GM21360 (cell line): ENCODE results near the gene SLC17A7.
A peak's percentile ranks its signal among the peaks of the same experiment; 100 is the strongest.
"Not testable (repeated sequence)": the region's sequence is repeated elsewhere in the genome, so short reads cannot be mapped to it uniquely, and the experiment has no call there.

Source experiments
- ATAC-seq: cut with Tn5 transposase; IDR thresholded peaks from one replicate; pipeline ENCODE4 v1.9.1; 2021; ENCODE audit warnings: mild to moderate bottlenecking, moderate library complexity; ENCODE audit not compliant: unreplicated experiment

The SLC17A7 gene

GRCh38 chr19:49470615-49470978 is 29.3 kb upstream of the SLC17A7 start:
- ATAC-seq: no peak

- no peak for ATAC-seq
These were observed 28.7 kb upstream of the SLC17A7 start for GRCh38 chr19:49469828-49470614.

- peak; percentile 38 for ATAC-seq
These were observed 27.6 kb upstream of the SLC17A7 start for GRCh38 chr19:49468746-49469447.

- no peak for ATAC-seq
These were observed 26.9 kb upstream of the SLC17A7 start for GRCh38 chr19:49468199-49468598.

DNA sequence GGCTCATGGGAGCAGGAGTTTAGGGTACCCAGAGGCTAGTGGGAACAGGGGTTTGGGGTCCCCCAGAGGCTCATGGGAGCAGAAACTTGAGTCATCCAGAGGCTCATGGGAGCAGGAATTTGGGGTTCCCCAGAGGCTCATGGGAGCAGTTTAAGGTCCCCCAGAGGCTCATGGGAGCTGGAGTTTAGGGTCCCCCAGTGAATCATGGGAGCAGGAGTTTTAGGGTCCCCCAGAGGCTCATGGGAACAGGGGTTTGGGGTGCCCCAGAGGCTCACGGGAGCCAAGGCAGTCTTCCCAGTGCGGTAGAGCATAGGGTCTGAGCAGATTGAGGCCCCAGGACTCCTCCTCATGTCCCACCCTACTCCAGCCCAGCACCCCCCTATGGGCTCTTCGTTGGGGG is 24.0 kb upstream of the SLC17A7 start:
- no peak for ATAC-seq

DNA sequence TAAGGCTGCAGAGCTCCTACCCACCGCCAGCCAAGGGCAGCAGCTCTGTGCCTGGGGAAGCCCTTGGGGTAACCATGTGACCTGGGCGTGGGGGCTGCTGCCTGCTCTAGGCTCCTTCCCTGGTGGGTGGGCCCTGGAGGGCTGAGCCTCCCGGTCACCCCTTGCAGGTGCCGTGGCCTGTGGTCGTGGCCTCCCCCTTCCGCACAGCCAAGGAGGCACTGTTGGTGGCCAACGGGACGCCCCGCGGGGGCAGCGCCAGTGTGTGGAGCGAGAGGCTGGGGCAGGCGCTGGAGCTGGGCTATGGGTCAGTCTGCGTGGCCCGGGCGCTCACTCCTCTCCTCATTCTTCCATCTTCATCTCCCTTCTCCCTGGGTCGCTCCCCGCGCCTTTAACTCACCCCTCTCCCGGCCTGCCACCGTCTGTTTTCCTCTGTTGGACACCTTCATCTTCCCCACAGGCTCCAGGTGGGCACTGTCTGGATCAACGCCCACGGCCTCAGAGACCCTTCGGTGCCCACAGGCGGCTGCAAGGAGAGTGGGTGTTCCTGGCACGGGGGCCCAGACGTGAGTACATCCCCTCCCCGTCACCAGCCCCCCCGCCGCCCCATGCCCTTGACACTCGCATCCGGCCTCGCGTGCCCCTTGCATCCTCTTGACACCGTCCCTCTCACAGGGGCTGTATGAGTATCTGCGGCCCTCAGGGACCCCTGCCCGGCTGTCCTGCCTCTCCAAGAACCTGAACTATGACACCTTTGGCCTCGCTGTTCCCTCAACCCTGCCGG is 22.8 kb upstream of the SLC17A7 start:
- ATAC-seq: no peak

- ATAC-seq: no peak
These were observed 21.2 kb upstream of the SLC17A7 start for GRCh38 chr19:49462492-49462891.

GRCh38 chr19:49461656-49462055 is 20.3 kb upstream of the SLC17A7 start:
- ATAC-seq: no peak

DNA sequence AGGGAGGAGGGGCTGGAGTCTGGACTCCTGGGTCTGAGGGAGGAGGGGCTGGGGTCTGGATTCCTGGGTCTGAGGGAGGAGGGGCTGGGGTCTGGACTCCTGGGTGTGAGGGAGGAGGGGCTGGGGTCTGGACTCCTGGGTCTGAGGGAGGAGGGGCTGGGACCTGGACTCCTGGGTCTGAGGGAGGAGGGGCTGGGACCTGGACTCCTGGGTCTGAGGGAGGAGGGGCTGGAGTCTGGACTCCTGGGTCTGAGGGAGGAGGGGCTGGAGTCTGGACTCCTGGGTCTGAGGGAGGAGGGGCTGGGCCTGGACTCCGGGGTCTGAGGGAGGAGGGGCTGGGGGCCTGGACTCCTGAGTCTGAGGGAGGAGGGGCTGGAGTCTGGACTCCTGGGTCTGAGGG is 19.8 kb upstream of the SLC17A7 start:
- not testable (repeated sequence) for ATAC-seq

DNA sequence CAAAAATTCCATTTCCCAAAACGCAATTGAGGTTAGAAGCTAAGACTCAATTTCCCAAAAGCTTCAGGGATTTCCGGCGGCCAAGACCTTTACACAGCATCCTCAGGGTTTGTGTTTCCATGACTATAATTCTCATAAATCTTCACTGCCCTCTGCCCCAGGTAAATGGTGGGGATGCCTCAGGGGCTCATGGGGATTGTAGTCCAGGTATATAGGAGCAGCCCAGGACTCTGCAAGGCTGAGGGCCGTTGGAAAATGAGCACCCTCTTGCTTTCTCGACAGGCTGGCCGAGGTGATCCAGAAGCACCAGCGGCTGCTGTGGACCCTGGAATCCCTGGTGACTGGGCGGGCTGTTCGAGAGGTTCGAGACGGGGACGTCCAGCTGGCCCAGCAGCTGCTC is 18.1 kb upstream of the SLC17A7 start:
- ATAC-seq: no peak

DNA sequence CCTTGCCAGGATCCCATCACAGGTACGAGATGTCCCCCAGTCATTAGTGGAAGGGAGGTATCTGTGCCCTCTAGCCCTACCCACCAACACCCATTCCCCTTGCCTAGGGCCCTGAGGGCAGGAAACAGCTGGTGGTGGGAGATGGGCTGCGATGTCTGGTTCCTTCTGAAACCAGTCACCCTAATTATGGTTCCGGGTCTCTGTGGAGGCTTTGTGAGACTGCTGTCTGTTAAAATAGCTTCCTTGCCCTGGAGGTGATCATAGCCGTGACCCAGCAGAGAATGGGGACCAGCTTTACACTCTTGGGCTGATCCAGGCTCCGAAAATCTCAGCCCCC is 17.2 kb upstream of the SLC17A7 start:
- ATAC-seq: no peak

- no peak for ATAC-seq
These were observed 15.0 kb upstream of the SLC17A7 start for GRCh38 chr19:49456326-49456725.

DNA sequence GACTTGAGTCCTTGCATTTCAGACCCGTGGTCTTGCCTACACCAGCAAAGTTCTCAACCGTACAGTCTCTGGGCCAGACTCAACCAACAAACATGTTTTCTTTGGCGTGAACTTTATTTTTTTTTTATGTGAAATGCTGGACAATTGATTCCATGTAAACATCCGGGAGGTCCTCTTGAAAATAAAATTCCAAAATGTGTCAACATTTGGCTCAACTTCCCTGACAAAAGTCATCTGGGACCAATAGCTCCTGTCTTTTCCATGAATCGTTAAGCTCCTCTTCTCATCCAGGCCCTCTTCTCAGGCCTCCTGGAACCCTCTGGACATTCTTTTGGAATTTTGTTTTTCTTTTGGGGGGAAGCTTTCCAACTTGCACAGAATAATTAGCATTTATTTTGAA is 14.4 kb upstream of the SLC17A7 start:
- ATAC-seq: no peak

DNA sequence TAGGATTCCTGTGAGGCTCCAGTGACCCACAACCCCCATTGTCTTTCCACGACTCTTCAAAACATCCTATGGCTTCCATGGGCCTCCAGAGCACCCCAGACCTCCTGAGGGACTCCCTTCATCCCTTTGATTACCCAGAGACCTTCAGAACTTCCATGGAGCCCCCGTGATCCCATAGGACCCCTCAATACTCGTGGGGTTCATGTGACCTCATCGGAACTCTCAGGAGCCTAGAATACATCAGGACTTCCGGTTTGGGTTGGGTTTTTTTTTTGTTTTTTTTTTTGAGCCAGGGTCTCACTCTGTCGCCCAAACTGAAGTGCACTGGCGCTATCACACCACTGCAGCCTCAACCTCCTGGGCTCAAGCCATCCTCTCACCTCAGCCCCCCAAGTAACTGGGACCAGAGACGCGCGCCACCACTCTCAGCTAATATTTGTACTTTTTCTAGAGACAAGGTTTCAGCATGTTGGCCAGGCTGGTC is 12.5 kb upstream of the SLC17A7 start:
- ATAC-seq: no peak

DNA sequence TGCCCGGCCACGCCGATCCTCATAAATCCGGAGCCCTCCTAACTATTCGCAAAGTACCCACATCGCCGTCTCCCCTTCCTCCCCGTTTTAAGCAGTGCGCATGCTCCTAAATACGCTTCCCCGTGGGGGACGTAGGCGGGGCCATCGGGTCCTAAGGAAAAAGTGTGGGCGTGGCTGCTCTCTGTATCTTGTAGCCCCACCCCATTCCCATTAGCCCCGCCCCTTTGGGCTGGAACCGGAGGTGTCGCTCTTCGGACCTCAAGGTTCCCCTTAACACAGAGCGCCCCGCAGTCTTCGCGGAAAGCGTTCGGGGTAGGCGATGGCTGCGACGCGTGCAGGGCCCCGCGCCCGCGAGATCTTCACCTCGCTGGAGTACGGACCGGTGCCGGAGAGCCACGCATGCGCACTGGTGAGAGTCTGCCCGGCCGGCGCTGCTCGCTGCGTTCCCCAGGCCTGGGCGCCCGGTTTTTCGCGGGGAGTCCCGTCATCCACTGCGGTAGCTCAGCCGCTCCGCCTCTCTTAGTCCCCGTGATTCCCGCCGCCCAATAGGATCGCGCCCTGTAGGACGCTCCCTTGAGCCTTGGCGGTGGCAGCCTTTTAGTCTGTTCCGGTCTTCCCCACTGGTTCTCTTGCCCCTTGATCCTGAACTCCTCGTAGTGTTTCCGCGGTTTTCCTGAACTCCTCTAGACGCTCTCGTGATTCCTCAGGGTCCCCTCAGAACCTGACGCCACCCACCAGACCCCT is 11.9 kb upstream of the SLC17A7 start, which contains the start of gene ALDH16A1:
TSS of gene ALDH16A1 (plus strand) at position 213 of the 744 bp plus-strand sequence. CDS start at position 320, 107 bp downstream.
- peak; percentile 70 for ATAC-seq

- peak; percentile 38 for ATAC-seq
These were observed 10.3 kb upstream of the SLC17A7 start, which contains the start of gene PIH1D1 for GRCh38 chr19:49451430-49452181. PIH1D1 (minus strand) TSS chr19:49451814; CDS start chr19:49451574, 240 bp downstream.

DNA sequence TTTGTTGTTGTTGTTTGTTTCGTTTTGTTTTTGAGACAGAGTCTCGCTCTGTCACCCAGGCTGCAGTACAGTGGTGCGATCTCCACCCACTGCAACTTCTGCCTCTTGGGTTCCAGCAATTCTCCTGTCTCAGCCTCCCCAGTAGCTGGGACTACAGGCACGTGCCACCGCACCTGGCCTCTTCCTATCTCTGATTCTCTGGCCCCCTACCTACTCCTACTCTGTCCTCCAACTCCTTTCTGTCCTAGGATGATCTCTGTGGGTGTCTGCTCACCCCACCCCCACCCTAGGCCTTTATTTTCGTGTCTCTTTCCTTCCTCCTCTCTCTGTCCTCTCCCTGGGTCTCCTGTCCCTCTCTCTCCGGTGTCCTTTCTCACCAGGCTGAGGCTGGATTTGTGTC is 9.1 kb upstream of the SLC17A7 start:
- no peak for ATAC-seq

DNA sequence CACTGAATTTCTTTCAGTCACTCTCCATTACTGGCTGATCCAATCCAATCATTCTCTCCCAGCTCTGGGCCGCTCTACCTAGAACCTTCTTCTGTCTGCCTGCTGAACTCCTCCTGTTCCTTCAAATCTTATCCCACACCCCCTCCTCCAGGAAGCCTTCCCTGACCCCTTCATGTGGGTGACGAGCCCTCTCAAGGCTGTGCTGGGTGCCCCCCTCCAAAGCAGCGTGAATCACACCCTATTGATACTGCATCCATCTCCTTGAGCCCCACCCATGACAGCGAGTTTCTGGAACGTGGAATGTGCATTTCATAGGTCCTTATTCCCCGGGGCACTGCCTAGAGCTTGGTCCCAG is 7.1 kb upstream of the SLC17A7 start:
- no peak for ATAC-seq

DNA sequence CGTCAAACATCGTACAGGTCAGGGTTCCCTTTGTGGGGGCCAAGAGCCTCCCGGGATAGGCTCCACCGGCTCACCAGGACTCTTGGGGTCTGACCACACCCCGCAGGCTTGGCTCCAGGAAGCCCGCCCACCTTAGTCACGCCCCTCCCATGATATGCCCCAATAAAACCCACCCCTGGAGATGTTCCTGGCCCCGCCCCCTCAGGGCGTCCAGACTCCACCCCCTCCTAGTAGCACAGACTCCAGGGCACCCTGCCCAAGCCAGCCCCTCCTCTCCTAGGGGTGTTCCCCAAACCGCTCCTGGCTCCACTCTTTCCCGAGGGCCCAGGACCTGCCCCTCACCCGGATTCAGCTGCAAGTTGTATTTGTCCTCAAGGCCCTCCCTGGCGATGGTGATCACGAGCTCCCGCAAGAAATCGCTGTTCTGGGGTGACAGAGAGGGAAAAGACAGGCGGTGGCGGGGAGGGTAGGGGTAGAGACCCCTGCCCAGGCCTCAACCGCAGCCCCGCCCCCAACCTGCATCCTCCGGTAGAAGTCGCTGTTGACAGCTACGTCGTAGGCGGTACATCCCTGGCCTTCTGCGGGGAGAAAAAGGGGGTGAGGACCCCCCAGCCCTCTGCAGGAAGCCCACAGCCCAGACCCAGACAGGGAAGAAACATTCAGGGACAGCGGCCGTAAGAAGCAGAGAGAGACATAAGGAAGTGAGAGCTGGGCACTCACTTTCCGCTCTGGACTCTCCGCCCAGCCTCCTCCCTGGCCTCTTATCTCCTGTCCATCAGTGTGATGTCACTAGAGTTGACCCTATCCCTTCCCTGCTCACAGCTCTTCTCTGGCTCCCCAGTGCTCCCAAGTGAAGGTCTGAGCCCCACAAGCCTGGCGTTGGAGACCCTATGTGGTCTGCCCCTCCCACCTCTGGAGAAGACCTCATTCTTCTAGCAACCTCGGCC is 6.4 kb upstream of the SLC17A7 start:
- no peak for ATAC-seq
